Measurements from ENCODE around the gene BRPF3. TPM values are rescaled to one million over a fixed set of nuclear protein-coding genes. Genes with fewer than 3 reads are reported as not detected.
A peak's percentile ranks its signal among the peaks of the same experiment; 100 is the strongest.

BRPF3 gene
- total and polyA plus RNA-seq, 9 of the 15 experiments (the other 6 are each of a cell fraction or from before 2014, with no cell fraction given), result 2.2 to 19.3 (median 8.0) TPM

DNA sequence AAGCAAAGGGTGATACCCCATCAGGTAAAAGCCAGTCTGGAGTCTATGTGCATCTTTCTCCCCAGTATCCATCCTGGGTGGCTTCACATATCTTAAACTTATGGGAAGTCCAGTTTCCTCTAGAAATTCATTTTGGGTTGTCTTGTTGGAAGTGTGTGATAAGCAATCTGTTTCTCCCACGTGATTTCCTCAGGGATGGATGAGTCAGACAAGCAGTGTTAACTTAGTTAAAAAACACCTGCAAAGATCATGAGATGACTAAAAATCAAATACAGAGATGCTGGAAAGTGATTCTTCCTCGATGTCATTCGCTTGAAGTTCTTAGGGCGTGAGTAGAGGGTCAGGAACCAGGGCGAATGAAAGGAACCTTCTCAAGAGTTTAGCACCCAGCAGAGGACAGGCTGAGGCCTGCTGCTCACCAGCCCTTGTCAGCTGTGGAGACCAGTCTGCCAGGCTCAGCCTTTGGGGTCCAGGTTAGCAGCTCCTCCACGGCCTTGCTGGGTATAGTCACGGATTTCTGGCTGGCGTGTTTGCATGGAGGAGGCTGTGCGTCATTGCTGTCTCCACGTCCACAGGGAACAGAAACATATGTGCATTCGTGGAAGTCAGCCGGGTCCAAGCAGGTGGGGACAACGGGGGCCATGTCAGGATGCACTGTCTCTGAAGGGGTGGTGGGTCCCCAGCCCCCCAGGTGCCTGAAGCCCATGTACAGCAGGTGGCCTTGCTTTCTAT is 70.5 kb downstream of the BRPF3 start (continued):
- TF ChIP-seq ZFX (CRISPR knock-in tag; IDR thresholded peaks at IDR 0.05) (no peak), ZNF717 (CRISPR knock-in tag; IDR thresholded peaks at IDR 0.05) (no peak), JUND (IDR thresholded peaks at IDR 0.05; ENCODE audit: borderline replicate concordance, low read depth, low read length) (peak; percentile 75; the same call in 1 of the 2 replicates), JUND (tag; IDR thresholded peaks at IDR 0.05; ENCODE audit: borderline replicate concordance, low read depth, low read length) (peak; percentile 61; the same call in 1 of the 3 replicates), ZSCAN29 (IDR thresholded peaks at IDR 0.05) (no peak), C11orf30 (IDR thresholded peaks at IDR 0.05; ENCODE audit: low read depth) (no peak), HDAC3 (IDR thresholded peaks at IDR 0.05; ENCODE audit: borderline replicate concordance, partially characterized antibody) (no peak), ZEB2 (IDR thresholded peaks at IDR 0.05) (no peak), KAT8 (IDR thresholded peaks at IDR 0.05; ENCODE audit: low read depth) (no peak), NCOA1 (IDR thresholded peaks at IDR 0.05; ENCODE audit: low read depth) (no peak), MCM5 (IDR thresholded peaks at IDR 0.05; ENCODE audit: low read depth) (no peak), JUN (IDR thresholded peaks at IDR 0.05; ENCODE audit: borderline replicate concordance, low read depth, low read length) (peak; percentile 41; the same call in 1 of the 2 replicates), JUN (CRISPR knock-in tag; IDR thresholded peaks at IDR 0.05; ENCODE audit: borderline replicate concordance) (no peak), ARHGAP35 (IDR thresholded peaks at IDR 0.05; ENCODE audit: partially characterized antibody) (no peak), ZNF316 (IDR thresholded peaks at IDR 0.05) (no peak), MCM2 (IDR thresholded peaks at IDR 0.05; ENCODE audit: low read depth) (no peak), FOS (IDR thresholded peaks at IDR 0.05; ENCODE audit: extremely low read depth, insufficient read length) (no peak), SAFB2 (IDR thresholded peaks at IDR 0.05; ENCODE audit: borderline replicate concordance, low read depth, low read length, severe bottlenecking) (no peak), ZFP1 (CRISPR knock-in tag; IDR thresholded peaks at IDR 0.05) (no peak), NFATC3 (IDR thresholded peaks at IDR 0.05) (no peak), FOSL1 (tag; conservative IDR thresholded peaks at IDR 0.05) (peak; percentile 85), GABPB1 (CRISPR knock-in tag; IDR thresholded peaks at IDR 0.05) (no peak), EP300 (IDR thresholded peaks at IDR 0.05; ENCODE audit: low read length) (no peak), CCNT2 (IDR thresholded peaks at IDR 0.05; ENCODE audit: borderline replicate concordance, extremely low read depth, insufficient read length, low read depth, low read length) (no peak), RAD51 (IDR thresholded peaks at IDR 0.05; ENCODE audit: borderline replicate concordance, low read depth) (0 out of 2 replicates have a peak, but pooled peaks have one; percentile 31), ZNF282 (CRISPR knock-in tag; IDR thresholded peaks at IDR 0.05) (no peak), PCBP1 (IDR thresholded peaks at IDR 0.05; ENCODE audit: low read depth, low read length, poor library complexity, severe bottlenecking) (no peak), COPS2 (conservative IDR thresholded peaks at IDR 0.05) (no peak), TRIM24 (IDR thresholded peaks at IDR 0.05) (no peak), ZNF561 (CRISPR knock-in tag; conservative IDR thresholded peaks at IDR 0.05) (no peak)
- TF ChIP-seq, protein P1, sequence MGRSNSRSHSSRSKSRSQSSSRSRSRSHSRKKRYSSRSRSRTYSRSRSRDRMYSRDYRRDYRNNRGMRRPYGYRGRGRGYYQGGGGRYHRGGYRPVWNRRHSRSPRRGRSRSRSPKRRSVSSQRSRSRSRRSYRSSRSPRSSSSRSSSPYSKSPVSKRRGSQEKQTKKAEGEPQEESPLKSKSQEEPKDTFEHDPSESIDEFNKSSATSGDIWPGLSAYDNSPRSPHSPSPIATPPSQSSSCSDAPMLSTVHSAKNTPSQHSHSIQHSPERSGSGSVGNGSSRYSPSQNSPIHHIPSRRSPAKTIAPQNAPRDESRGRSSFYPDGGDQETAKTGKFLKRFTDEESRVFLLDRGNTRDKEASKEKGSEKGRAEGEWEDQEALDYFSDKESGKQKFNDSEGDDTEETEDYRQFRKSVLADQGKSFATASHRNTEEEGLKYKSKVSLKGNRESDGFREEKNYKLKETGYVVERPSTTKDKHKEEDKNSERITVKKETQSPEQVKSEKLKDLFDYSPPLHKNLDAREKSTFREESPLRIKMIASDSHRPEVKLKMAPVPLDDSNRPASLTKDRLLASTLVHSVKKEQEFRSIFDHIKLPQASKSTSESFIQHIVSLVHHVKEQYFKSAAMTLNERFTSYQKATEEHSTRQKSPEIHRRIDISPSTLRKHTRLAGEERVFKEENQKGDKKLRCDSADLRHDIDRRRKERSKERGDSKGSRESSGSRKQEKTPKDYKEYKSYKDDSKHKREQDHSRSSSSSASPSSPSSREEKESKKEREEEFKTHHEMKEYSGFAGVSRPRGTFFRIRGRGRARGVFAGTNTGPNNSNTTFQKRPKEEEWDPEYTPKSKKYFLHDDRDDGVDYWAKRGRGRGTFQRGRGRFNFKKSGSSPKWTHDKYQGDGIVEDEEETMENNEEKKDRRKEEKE (IDR thresholded peaks at IDR 0.05; ENCODE audit: borderline replicate concordance in 1 of 2, control insufficient read depth in 1 of 2, low read depth in 2 of 2, low read length in 1 of 2), result no peak
